Testis (tissue), 5 donors: Measurements from ENCODE around the gene ZNF839. TPM values are rescaled to one million over a fixed set of nuclear protein-coding genes. Genes with fewer than 3 reads are reported as not detected.

ENCODE experiments used
- DNase-seq: peaks from one replicate; pipeline ENCODE4 v3.0.0-alpha.2; 2019
- H3K27ac ChIP-seq, 2 donors: fragments of 200-600 bp; sonication (generic); one replicate each; pipeline ENCODE4 v1.5.1; 2019
- H3K27me3 ChIP-seq: fragments of 200-600 bp; sonication (generic); one replicate; pipeline ENCODE4 v1.5.1; 2019
- H3K36me3 ChIP-seq: fragments of 200-600 bp; sonication (generic); one replicate; pipeline ENCODE4 v1.5.1; 2017; ENCODE audit warnings: low read depth; ENCODE audit errors: missing control alignments
- H3K4me1 ChIP-seq: fragments of 200-600 bp; sonication (generic); one replicate; pipeline ENCODE4 v1.5.1; 2019
- H3K4me3 ChIP-seq, 2 donors: fragments of 200-600 bp; sonication (generic); one replicate each; pipeline ENCODE4 v1.5.1; 2017 to 2019
- H3K9me3 ChIP-seq: fragments of 200-600 bp; sonication (generic); one replicate; pipeline ENCODE4 v1.5.1; 2017
- POLR2A ChIP-seq: fragments of 450-650 bp; IDR thresholded peaks from one replicate; pipeline ENCODE4 v1.6.1; 2017; ENCODE audit warnings: antibody characterized with exemption, mild to moderate bottlenecking, moderate library complexity
- WGBS, 2 donors: methylation state at CpG; one replicate each; pipeline ENCODE4 v1.1.5; 2018; 5-methylcytosine and 5-hydroxymethylcytosine counted together
- intact Hi-C: fragments of 100-400 bp; cut with DNase I; formaldehyde crosslinking; loops from one replicate; pipeline ENCODE4 v1.15.1; 2023; ENCODE audit warnings: low total_unique reads
- long read RNA-seq, 2 donors: transcript quantifications; one replicate each; lab custom pipeline, GENCODE V29; 2026
- polyA plus RNA-seq: library from polyadenylated mRNA; stranded (reverse); fragments of 350-450 nt; fragmentation: Illumina TruSeq; extraction: RNeasy Lipid Tissue Mini Kit (QIAGEN cat#74804); gene quantifications from one replicate; pipeline ENCODE4 v1.2.3, GENCODE V29; 2014; ENCODE audit warnings: low read depth, low replicate concordance; ENCODE audit not compliant: insufficient read depth
- total RNA-seq, 2 donors: library from RNA; depleted of rRNA; stranded (reverse); fragments of >200 nt; gene quantifications; one replicate each; pipeline ENCODE4 v1.2.3, GENCODE V29; 2016
- TF ChIP-seq, protein P1 (sequence below), 3 experiments: fragments of 450-650 bp in 2 of 3; fragments of 200-600 bp in 1 of 3; sonication (generic) in 1 of 3; IDR thresholded peaks; one replicate each; pipeline ENCODE4 v1.5.1; 2016 to 2019; ENCODE audit warnings: antibody characterized with exemption in 3 of 3, mild to moderate bottlenecking in 2 of 3, moderate library complexity in 1 of 3

The ZNF839 gene
- total RNA-seq (10 to 100 TPM; 41.4 to 55.4 TPM), polyA plus RNA-seq (59.0 TPM)
- long read RNA-seq, donor 1, partial matches to known transcripts, result 0 of 3 reads
- long read RNA-seq, donor 1, other reads (novel, unspliced or antisense), result 0 of 3 reads
- long read RNA-seq, donor 2, partial matches to known transcripts, result 0 of 1 reads
- long read RNA-seq, donor 2, other reads (novel, unspliced or antisense), result 0 of 1 reads

DNA sequence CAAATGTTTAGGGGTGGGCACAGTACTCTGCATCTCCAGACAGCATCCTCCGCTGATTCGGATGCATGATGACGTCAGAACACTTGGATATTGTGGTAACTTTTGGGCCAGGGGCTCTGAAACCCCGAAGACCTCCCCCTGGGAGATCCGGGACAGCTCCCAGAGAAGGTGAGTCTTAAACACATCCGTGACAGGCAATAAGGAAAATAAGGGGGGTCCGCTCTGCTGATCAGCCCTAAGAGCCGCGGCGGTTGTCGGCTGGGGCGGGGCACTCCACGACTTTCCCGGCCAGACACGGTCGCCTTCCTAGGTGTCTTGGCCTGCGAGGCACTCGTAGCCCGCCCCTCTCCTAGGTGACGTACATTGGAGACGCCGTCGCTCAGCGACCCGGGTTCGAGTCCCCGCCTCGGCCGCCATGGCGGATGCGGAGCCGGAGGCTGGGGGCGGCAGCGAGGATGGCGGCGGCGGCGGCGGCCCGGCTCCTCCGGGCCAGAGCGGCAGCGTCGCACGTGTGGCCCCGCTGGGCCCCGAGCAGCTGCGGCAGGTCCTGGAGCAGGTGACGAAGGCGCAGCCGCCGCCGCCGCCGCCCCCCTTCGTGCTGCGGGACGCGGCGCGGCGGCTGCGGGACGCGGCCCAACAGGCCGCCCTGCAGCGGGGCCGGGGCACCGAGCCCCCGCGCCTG lies at the start of gene ZNF839:
TSS of gene ZNF839 (plus strand) at position 396 of the 682 bp plus-strand sequence. CDS start at position 416, 20 bp downstream.
- TF ChIP-seq, protein P1, sequence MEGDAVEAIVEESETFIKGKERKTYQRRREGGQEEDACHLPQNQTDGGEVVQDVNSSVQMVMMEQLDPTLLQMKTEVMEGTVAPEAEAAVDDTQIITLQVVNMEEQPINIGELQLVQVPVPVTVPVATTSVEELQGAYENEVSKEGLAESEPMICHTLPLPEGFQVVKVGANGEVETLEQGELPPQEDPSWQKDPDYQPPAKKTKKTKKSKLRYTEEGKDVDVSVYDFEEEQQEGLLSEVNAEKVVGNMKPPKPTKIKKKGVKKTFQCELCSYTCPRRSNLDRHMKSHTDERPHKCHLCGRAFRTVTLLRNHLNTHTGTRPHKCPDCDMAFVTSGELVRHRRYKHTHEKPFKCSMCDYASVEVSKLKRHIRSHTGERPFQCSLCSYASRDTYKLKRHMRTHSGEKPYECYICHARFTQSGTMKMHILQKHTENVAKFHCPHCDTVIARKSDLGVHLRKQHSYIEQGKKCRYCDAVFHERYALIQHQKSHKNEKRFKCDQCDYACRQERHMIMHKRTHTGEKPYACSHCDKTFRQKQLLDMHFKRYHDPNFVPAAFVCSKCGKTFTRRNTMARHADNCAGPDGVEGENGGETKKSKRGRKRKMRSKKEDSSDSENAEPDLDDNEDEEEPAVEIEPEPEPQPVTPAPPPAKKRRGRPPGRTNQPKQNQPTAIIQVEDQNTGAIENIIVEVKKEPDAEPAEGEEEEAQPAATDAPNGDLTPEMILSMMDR (IDR thresholded peaks at IDR 0.05), result no peak
- peak; percentile 15 for TF ChIP-seq POLR2A
- peak; percentile 96 for DNase-seq
- H3K9me3 ChIP-seq, result no peaks in the 10 kb centered on the region
- peak within 1 kb of the TSS; percentile 84 to 85 for H3K4me3 ChIP-seq
- H3K27me3 ChIP-seq, result no peaks in the 10 kb centered on the region
- peaks cover 55% of the 10 kb centered on the region for H3K4me1 ChIP-seq
- H3K27ac ChIP-seq, result peak within 1 kb of the TSS; percentile 92 to 98
- H3K36me3 ChIP-seq, result no peaks in the 10 kb centered on the region
- WGBS, 2 donors, result 0% methylated on average over 16 to 42 of the region's 71 CpGs
- intact Hi-C loops, result no loop called here

DNA sequence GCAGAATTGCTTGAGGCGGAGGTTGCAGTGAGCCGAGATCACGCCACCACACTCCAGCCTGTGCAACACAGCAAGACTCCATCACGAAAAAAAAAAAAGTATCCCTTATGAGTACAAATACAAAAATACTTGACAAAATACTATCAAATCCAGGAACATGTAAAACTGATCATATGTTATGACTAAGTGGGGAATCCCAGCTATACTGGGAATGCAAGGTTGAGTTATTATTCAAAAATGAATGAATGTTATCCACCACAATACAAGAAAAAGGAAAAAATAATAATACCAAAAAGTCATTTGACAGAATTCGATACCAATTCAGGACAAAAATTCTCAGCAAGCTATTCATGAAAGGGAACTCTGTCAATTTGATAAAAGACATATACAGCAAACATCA lies 47.2 kb upstream of the ZNF839 start:
- DNase-seq, result no peak
- Histone ChIP-seq H3K4me1 (peaks cover 1% of the 10 kb centered on the region), H3K27me3 (no peaks in the 10 kb centered on the region), H3K36me3 (no peaks in the 10 kb centered on the region), H3K27ac (no peak overlapping the region), H3K9me3 (no peaks in the 10 kb centered on the region), H3K4me3 (no peak overlapping the region)
- intact Hi-C loops, result no loop called here
- 95 to 96% methylated on average over 5 of the region's 5 CpGs for WGBS, 2 donors
- TF ChIP-seq, protein P1 (IDR thresholded peaks at IDR 0.05), result no peak
- TF ChIP-seq POLR2A, result no peak

DNA sequence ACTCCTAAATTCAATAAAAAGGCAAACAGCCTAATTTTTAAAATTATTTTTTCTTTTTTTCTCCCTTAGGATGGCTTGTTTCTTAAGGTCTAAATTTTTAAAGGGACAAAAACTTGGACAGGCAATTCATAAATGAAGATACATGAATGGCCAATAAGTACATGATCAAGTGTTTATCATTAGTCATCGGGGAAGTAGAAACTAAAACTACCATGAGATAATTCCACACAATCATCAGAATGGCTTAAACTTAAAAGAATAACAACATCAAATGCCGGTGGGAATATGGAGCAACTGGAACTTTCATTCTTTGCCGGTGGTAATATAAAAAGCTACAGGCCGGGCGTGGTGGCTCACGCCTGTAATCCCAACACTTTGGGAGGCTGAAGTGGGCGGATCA lies 43.7 kb upstream of the ZNF839 start:
- TF ChIP-seq POLR2A, result no peak
- TF ChIP-seq, protein P1 (IDR thresholded peaks at IDR 0.05), result no peak

DNA sequence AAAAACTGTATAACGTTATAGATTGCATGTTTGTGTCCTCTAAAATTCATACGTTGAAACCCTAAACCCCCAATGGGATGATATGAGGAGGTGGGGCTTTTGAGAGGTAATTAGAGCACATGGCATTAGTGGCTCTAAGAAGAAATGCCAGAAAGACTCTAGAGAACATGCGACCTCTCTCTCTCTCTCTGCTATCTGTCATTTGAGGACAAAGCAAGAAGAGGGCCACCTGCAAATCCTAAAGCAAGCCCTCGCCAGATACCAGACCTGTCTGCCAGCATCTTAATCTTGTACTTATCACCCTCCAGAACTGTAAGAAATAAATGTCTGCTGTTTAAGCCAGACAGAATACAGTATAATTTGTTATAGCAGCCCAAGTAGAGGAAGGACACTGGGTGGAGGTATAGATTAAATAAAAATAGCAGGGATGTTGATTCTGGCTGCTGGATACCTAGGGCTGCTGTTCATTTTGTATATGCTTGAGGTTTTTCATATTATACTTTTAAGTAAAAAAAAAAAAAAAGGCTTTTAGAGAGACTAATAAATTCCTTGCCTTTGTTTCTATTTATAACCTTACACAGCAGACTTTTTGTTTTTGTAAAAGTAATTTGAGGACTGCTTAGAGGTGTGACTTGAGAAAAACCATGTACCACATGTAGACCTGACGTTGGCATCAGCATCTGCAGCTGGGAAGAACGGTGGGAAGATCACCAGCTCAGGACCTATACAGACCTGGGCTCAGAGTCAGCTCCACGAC lies 41.5 kb upstream of the ZNF839 start:
- Histone ChIP-seq H3K9me3 (no peaks in the 10 kb centered on the region), H3K36me3 (no peaks in the 10 kb centered on the region), H3K27ac (no peak overlapping the region), H3K4me3 (no peak overlapping the region), H3K4me1 (peaks cover 10% of the 10 kb centered on the region), H3K27me3 (no peaks in the 10 kb centered on the region)
- DNase-seq, result no peak
- intact Hi-C loops, result no loop called here
- TF ChIP-seq, protein P1 (IDR thresholded peaks at IDR 0.05), result no peak
- no peak for TF ChIP-seq POLR2A
- 37 to 58% methylated on average over 7 of the region's 7 CpGs for whole genome bisulfite sequencing, 2 donors

More for the DNA sequence above, 43.7 kb upstream of the ZNF839 start:
- Histone ChIP-seq H3K9me3 (no peaks in the 10 kb centered on the region), H3K27ac (no peak overlapping the region), H3K27me3 (no peaks in the 10 kb centered on the region), H3K36me3 (no peaks in the 10 kb centered on the region), H3K4me1 (peaks cover 10% of the 10 kb centered on the region), H3K4me3 (no peak overlapping the region)
- intact Hi-C loops, result no loop called here
- 95 to 96% methylated on average over 7 of the region's 7 CpGs for WGBS, 2 donors
- DNase-seq, result no peak
